Neural progenitor cell (in vitro differentiated cells): ENCODE data around the gene PSMB7.

Source experiments
- CTCF ChIP-seq: fragments of 200-600 bp; sonication (generic); IDR thresholded peaks from 2 replicates; pipeline ENCODE4 v1.5.1; 2017; ENCODE audit warnings: antibody characterized with exemption, mild to moderate bottlenecking
- EZH2 ChIP-seq: fragments of 200-600 bp; sonication (generic); IDR thresholded peaks from 2 replicates; pipeline ENCODE4 v1.6.1; 2017; ENCODE audit warnings: antibody characterized with exemption, mild to moderate bottlenecking, moderate library complexity

- TF ChIP-seq CTCF (no peak), EZH2 (no peak)
These were observed 111.5 kb downstream of the PSMB7 start for GRCh38 chr9:124303762-124304161.
